Measurements from ENCODE around the gene LAMA5.

LAMA5 gene

DNA sequence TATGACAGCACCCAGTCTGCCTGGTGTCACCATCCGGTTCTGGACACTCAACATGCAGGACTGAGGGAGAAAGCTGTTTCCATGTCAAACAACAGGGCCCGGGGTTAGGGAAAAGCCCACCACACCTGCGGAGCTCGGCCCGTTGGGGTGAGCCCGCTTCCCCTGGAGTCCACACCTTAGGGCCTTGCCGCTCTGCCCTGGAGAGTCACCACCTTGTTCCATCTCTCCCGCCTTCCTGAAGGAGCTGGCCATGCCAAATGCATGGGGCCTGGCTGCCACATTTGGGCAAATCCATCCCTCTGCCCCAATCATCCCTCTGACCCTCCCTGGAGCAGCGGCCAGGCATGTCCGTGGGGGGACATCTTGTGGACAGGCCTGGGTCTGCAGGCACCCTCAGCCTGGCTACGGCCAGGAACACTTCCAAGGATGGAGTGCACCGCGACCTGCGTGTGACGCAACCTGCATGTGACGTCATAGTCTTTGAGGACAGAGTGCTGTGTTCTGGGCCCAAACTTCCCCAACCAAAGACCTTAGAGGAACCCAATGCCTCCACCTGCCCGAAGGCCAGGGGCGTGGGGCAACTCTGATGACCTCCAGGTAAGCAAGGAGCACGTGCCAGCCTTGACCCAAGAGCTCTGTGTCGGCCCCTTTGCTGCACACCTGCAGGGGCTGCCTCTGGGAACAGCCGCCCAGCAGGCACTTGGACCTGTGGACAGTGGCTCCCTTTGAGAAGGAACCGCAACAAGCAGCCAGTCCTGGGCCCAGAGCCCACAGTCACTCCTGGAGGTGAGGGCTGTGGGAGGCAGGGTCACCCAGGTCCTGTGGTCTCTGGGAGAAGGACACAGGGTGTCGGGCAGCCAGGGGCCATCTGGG is 38.2 kb upstream of the LAMA5 start:
- DNase-seq = peak; percentile 9 to 21

DNA sequence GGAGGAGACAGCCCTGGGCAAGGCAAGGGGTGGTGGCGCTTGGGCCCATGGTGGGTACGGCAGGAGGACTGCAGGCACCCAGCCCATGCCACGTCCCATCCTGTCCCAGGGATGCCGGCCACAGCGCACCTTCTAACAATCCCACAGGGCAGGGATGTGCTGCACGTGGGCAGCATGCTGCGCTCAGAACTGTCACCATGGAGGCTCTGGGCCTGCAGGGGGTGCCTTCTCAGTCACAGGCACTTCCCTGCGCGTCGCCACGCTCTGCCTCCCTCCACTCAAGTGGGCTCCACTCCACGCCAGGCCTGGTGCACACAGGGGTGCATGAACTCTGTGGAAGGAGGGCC is 37.6 kb upstream of the LAMA5 start:
- no peak for DNase-seq

DNA sequence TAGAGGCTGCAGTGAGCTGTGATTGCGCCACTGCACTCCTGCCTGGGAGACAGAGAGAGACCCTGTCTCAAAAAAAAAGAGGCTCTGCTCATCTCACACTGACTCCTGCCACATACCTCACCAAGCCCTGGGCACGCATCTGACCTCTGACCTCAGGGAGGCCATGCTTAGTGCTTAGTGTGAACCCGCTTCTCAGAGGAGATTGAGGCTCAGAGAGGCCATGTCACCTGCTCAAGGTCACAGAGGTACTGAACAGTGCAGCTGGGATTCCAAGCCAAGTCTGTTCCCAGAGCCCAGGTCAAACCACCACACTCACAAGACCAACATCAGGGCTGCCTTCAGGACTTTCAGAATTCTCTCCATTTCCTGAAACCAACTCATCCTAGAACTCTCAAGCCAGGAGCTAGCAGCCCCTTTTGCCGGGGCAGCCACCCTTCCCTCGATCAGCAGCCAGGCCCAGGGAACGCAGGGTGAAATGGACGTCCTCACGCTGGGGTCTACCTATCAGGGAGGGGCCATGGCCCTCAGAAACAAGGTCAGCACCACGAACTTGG is 37.1 kb upstream of the LAMA5 start:
- no peak for DNase-seq

DNA sequence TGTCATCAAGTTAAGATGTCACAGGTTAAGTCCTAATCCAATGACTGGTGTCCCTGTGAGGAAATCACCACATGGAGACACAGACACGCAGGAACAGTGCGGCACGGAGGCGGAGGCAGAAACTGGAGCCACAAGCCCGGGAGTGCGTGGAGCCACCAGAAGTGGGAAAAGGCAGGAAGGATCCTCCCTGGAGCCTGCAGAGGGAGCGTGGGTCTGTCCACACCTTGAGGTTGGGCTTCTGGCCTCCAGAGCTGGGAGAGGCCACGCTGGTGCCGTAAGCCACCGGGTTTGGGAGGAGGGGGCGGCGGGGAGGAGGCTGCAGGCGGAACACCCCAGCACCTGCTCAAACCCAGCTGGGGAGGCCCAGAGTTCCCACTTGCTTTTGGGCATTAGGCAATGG is 36.2 kb upstream of the LAMA5 start:
- DNase-seq = no peak

DNA sequence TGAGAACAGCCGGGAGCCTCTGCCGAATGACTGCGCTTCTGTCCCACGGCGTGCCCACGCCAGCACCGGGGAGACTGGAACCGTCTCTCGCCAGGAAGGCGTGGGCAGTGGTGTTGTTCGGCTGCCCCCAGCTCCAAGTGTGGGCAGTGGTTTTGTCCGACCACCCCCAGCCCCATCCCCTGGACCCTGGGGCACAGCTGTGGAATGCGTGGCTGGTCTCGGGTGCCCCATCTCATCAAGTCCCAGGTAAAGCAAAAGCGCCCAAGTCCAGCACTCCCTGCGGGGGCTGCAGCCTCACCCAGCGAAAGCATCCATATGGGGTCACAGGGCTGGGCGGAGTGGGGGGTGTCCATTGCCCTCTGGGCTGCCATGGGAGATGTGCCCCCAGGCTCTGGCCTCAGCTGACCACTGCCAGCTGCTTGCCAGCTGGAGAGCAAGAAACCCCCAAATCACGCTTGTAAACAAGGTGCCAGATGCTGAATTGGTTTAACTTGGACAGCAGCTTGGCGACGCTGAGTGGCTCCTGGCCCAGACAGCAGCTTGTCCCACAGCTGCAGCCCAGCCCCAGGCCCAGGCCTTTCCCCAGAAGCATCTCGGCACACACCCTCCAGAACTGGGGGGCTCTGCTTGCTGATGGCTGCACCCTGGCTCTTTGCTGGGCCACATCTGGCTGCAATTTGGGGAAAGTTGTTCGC is 35.5 kb upstream of the LAMA5 start:
- DNase-seq = no peak

DNA sequence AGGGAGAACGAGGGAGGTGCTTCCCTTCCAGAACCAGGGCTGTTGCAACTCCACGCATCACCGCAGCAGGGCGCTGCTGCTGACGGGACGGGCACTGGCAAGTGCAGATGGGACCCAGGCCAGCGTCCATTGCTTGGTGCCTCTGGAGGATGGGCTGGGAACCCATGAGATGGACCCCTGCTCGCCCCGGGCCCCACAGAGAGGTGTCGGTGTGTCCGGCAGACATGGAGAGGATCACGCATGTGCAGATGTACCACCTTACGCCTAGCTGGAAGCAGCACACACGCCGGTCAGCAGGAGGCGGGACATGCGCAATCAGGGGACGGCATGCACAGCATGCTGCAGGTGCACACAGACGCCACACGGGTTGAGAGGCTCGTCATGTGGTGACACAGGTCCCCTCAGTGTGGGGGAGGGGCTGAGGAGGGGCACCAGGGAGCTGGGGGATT is 34.2 kb upstream of the LAMA5 start:
- DNase-seq = no peak

DNA sequence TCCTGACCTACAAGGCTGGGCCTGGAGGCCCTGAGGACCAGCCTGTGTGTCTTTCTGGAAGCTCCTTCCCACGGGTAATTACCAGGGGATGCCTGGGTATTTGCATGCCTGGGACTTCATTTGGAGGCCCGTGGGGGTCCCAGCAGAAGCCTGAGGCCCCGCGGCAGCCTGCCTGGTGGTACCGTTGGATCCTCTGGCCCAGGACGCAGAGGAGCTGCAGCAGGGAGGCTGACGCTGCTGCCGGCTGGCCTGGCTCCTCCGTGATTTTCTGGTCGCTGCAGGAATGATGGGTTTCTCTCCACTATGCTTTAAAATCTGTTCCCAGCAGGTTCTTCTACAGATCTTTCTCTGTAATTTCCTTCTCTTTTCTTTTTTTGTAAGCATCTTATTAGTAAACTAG is 33.4 kb upstream of the LAMA5 start:
- no peak for DNase-seq

DNA sequence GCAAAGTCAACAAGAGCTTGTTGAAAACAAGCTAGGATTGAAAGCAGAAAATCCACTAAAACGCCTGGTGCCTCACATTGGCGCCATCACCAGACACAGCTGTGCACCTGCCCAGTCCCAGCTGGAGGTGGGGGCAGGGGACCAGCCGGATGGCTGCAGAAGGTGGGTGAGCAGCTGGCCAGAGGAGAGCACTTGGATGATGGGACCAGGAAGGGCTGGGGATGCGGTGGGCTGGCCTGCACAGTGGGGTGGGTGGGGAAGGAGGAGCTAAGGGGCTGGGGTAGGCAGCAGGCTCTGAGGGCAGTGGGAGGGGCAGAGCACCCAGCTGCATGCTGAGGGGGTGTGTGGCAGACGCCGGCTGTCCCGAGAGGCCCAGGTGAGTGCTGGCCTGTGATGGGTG is 32.9 kb upstream of the LAMA5 start:
- DNase-seq = no peak

DNA sequence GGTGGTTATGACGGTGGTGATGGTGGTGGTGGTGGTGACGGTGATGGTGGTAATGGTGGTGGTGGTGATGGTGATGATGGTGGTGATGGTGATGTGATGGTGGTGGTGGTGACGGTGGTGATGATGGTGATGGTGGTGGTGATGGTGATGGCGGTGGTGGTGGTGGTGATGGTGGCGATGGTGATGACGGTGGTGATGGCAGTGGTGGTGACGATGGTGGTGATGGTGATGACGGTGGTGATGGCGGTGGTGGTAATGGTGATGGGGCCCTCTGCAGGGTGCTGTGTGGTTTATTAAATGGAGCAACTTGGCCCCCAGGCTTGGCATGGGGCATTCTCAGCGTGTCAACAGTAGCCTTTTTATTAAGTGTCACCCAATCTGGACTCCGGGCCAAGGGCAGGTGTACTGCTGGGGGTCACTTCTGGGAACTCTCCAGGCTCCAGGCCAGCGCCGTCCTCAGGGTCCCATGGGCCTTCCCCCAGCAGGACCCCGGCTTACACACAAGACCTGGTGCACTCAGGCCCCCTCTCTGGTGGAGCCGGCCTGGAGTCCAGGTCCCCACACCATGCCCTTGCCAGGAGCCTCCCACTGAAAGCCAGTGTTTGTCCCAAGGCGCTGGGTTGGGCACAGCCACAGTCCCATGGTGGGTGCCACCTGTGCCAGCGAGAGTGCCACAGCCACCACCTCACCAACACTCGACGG is 31.2 kb upstream of the LAMA5 start:
- no peak for DNase-seq

DNA sequence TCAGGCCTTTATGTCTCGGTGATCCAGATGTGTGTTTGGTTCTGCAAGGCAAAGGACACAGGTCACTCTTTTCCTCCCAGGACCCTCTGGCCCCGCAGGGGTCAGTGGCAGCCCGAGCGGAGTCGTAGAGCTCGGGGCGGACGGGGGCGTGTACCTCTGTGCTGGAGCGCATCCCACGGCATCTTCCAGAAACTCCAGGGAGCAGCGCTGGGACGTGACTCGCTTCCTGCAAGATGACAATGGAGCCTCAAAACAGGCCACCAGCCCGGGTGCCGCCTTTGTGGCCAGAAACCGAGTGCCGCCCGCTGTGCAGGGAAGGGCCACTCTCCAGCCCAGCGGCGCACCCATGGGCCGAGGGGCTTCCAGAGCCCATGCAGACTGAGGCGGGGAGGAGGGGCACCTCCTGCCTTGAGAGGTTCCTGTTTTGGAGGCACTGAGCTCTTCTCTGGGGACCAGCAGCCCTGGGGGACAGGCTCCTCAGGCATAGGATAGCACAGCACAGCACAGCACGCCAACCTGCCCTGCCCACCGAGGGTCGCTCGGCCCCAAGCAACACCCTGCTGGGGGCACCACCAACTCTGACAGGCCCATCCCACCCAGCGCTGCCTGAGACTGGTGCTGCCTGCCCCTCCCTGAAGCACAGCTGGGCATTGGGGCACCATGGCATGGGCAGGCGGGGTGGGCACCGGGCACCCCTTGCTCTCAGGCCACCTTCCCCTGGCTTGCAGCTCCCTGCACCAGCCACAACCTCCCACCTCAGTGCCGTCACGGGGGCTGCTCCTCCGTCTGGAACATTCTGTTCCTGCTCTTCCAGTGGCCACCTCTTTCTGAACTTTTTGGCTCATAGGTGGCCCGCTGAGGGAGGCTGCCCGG is 29.5 kb upstream of the LAMA5 start:
- DNase-seq = no peak

DNA sequence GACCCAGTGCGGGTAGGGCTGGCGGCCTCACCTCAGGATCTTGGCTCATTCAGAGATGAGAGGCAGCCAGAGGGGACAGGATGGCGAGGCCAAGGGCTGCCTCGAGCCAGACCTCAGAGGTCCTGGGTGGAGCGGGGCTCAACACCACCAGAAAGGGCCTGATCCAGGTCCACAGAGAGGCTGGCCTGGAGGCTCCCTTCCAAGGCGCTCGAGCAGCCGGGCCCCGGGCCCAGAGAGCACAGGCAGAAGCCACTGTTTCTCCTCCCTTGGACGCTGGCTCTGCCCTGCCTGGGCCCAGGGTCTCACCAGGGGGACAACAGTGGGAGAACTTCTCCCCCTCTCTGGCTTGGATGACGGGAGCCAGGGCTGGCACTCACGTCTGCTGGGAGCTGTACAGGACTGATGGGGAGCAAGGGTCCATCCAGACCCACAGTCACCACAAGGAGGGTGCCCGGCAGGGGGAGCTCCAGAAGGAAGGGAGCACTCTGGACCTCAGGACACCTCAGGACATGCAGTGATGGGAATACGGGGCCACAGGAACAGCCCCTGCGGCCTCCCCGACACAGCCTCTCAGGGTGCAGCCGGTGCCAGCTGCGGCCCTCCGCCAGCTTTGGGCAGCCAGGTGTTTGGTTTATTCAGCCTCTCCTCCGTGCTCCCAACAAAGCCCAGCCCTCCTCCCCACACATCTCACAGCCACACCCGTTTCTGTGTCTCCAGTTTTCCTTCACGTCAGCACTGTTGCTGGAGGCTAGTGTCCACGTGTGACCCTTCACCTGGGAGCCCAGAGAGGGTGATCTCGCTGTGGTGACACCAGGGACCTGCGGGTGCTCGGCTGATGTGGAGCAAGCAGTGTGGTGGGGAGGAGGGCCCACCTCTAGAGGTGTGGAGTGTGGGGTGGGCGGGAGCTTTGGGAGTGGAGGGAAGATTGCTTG is 28.5 kb upstream of the LAMA5 start:
- no peak for DNase-seq

DNA sequence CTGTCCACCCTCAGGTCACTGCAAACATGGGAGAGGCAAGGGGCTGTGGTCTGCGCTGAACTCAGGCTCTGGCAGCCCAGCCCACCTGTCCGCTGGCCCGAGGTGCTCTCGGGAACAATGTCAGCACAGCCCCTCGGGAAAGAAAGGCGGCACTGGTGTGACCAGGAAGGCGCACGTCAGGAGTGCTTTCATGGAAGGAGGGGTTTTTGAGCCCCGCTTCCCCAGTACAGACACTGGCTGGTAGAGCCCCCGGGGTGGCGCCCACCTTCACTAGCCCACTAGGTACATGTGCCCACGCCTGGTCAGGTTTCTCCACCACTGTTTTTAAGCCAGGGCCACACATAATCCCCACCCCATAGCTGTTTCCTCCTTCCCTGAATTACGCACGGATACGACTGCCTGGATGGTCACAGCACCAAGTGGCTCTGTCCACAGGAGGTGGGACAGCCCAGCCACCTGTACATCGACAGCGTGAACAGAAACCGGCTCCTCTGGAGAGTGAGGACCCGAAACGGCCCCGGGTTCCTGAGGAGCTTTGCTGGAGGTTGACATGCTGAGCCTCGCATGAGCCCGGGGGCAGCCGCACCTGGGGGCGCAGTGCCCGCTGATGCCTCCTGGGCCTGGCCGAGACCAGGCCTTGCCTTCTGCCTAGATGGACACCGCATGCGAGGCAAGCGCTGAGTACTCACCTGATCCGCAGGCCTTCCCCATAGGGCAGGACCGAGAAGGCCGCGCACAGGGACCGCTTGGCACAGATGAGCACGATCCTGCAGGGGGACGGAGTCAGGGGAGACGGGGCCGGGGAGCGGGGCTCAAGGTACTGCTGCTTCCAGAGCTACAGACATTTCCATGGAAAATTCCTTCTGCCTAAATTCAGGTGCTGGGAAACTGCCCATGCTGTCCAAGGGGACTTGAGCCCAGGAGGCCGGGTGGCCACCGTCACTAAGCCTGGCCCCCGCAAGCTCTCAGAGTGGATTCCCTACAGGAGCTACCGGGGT is 27.4 kb upstream of the LAMA5 start:
- no peak for DNase-seq

DNA sequence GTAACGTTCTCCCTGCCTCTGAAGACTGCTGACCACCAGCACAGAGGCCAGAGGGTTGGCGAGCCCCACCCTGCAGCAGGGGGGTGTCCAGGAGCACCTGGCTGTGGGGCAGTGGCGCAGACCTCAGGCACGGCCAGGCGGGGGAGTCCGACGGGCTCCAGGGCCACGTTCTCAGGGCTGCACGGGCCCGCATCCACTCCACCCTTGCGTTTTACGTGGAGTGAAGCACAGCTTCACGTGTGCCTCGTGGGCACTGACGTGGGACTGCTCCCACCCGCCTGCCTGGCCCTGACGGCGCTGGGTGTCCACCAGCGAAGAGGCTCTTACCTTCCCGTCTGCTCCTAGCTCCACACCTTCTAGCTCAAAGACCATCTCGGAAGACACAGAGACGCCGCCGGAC is 26.7 kb upstream of the LAMA5 start:
- no peak for DNase-seq

DNA sequence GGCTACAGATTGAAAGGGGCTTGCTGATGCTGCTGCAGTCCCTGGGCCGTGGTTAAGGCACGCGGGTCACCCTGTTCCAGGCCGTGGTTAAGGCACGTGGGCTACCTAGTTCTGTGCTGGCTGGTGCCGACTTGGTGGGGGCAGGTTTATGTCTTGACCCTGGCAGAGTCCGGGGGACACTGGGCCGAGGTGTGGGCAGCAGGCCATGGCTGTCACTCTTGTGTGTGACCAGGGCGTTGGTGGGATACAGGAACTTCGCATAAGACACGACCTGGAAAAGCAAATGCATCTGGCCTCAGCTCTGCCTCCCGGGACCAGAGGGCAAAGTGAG is 26.2 kb upstream of the LAMA5 start:
- no peak for DNase-seq

DNA sequence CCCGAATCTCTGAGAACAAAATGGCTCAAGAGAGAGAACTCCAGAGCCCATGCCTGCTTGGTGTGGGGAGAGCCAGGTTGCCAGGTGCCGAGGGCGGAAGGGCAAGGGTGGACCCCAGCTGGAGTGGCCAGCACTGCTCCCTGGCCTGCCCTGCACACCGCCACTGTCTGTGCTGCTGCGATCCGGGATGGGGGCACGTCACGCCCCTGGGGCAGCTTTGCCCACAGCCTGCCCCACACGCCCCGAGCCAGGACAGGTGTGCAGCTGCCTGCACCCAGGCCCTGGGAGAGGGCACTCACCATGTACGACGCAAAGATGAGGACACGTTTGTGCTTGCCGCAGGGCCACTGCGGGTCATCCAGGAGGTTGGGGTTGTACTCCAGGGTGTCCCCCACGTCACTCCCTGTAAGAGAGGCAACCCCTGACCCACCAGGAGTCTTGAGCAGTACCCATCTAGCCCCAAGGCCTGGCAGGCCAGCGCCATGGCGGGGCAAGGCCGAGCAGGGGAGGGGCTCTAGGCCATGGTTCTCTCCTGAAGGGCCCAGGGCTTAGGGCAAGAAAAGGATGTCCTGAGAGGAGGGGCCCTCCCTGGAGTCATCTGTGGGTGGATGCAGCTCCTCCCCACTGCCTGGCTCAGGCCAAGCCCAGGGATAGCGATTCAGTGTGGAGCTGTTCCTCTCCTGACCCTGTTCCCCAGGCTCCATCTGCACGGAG is 25.7 kb upstream of the LAMA5 start:
- DNase-seq = no peak

DNA sequence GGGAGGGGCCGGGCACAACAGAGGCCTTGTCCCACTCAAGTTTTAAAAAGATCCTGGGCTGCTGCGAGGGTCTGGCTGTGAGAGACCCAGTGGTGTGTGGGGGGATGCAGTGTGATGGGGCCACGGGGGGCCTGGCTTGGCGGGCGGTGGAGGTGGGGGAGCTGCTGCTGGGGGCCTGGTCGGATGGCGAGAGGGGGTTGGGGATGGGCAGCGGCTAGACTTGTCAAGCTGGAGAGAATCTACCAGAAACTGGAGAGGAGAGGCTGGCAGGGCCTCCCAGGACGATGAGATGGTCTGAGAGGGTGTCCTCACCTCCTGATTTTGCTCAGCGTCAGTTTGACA is 24.9 kb upstream of the LAMA5 start:
- DNase-seq = no peak

DNA sequence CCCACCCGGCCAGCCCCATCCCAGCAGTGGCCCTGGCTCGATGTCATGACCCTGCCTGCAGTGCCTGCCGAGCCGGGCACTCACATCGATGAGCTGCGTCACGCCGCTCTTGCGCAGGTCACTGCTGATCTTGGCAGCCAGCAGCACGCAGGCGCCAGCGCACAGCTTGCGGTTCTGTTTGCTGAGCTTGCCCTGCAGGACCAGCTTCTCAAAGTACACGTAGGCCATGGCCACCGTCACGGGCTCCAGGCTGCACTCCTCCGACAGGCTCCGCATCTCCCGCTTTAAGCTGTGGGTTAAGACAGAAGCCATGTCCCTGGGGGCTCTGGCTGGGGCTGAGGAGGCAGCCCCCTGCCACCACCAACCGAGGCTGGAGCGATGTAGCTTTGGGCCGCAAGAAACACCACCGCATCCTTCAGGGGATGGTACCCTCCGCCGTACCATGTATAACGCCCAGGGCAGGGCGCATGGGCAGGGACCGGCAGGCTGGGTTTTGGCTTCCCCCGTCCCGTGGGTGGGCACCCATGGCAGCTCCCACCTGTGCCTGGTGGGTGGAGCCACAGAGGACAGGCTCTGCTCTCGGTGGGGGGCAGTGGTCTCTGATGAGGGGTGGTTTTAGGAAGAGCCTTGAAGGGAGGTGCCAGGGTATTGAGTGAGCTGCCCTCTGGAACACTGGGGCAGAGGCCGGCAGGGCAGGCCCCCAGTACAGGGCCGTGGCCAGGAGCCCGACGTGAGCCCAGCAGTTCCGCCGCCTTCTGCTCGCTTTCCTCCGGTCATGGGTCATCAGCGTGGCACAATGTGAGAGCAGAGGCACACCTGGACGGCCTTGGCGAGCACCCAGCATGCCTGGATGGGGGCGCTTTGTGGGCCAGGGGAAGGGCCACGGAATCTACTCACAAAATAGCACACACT is 24.3 kb upstream of the LAMA5 start:
- no peak for DNase-seq

Measured in inflammatory macrophage (primary cell).